NT2/D1 (cell line): Measurements from ENCODE around the gene STRIT1.

ENCODE experiments used
- SUZ12 ChIP-seq: IDR thresholded peaks from 2 replicates; pipeline ENCODE4 v1.6.1; 2011; ENCODE audit not compliant: insufficient read length, insufficient read depth; ENCODE audit errors: extremely low read depth
- YY1 ChIP-seq: IDR thresholded peaks from 2 replicates; pipeline ENCODE4 v1.6.1; 2011; ENCODE audit not compliant: insufficient read length, insufficient read depth
- ZNF274 ChIP-seq: IDR thresholded peaks from 2 replicates; pipeline ENCODE4 v1.6.1; 2011; ENCODE audit warnings: mild to moderate bottlenecking, low read depth, low read length

- TF ChIP-seq ZNF274, result no peak
- TF ChIP-seq YY1, result no peak
- no peak for TF ChIP-seq SUZ12
These were observed 19.3 kb upstream of the STRIT1 start for GRCh38 chr3:155312781-155313180.
